ENCODE results near the gene INPP5E.

Gene INPP5E

DNA sequence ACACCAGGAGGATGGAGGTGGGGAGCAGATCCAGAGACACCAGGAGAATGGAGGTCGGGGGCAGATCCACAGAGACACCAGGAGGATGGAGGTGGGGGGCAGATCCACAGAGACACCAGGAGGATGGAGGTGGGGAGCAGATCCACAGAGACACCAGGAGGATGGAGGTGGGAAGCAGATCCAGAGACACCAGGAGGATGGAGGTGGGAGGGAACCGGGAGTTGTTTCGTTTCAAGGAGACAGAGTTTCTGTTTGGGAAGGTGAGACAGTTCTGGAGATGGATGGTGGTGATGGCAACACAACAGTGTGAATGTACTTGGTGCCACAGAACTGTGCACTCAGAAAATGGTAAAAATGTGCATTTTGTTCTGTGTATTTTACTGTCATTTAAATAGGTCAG lies 9.0 kb upstream of the INPP5E start:
- no peak for DNase-seq (ENCODE audit: insufficient read length, low spot score)
- FAIRE-seq, result no peak

DNA sequence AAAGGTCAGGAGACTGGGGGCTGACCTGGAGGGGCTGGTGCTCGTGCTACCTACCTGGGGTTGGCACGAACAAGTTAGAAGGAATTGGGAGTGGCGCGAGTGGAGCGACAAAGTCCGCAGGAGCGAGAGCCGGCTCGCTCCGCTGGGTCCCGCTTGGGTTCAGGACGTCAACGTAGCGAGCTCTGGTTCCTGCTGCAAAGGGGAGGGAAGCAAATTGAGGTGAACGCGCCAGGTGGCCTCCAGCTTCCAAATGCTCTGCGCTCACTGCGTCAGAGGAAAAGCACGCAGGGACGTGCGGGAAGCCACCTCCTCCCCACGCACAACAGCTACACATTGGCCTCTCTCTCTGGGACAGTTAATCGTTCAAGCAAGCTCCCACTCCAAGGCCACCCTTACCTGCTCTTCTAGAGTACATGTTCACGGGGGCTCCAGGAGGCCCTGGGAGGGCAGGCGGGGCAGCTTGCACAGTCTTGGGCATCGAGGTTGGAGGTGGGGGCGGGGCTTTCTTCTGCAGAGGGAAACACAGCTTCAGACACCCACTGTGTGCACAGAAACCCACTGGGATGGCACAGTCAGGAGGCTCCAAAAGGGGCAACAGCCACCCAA lies 7.6 kb upstream of the INPP5E start:
- FAIRE-seq (no peak), DNase-seq (ENCODE audit: insufficient read length, low spot score) (no peak)

DNA sequence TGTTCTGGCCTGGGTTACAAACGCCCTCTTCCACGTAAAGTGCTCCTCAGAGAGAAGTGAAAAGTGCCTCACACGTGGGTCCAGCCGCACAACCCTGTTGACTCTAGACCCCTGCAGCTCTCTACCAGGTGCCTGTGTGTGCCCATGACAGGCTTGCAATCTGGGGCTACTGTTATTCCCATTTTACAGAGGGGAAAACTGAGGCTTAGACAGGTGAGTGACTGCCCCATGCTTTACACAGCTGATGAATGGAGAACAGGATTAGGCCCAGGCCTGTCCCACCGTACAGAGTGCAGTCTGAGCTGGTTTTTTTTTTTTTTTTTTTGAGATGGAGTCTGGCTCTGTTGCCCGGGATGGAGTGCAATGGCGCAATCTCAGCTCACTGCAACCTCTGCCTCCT lies 6.2 kb upstream of the INPP5E start:
- no peak for FAIRE-seq
- DNase-seq (ENCODE audit: insufficient read length, low spot score), result no peak

DNA sequence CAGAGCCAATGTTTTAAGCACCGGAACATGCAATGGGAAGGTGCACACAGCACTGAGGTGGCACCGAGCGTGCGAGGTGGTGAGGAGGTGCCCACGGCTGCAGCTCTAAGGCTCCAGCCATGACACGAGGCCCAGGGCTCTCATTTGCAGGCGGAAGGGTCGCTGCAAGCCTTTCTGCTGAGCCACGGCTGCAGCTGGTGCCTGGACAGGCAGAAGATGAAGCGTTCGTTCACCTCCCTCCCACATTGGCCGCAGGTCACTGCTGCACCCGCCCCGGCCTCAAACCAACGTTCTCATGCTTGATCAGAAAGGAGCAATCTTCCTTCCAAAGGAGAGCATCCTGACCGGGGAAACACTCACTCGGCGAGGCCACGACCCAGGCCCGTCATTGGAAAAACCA lies 4.5 kb upstream of the INPP5E start:
- no peak for FAIRE-seq

DNA sequence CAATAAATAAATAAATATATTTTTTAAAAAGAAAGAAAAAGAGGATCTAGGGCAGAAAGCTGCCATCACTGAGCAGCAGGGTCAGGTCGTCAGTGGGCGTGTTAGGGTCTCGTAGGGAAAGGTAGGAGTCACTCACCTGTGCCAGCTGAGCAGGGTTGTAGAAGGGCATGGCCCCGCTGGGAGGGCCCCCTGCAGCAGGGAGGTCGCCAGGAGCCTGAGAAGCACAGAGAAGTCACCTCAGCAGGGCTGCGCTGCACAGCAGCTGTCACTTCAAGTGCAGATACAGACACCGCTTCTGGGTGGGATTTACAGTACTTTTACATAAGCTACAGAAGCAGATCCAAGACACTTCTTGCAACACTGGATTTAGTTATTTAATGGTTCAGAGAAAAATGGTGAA lies 4.0 kb upstream of the INPP5E start:
- DNase-seq (ENCODE audit: insufficient read length, low spot score) (no peak), FAIRE-seq (no peak)

More for the DNA sequence above, 4.5 kb upstream of the INPP5E start:
- DNase-seq (ENCODE audit: insufficient read length, low spot score), result no peak

DNA sequence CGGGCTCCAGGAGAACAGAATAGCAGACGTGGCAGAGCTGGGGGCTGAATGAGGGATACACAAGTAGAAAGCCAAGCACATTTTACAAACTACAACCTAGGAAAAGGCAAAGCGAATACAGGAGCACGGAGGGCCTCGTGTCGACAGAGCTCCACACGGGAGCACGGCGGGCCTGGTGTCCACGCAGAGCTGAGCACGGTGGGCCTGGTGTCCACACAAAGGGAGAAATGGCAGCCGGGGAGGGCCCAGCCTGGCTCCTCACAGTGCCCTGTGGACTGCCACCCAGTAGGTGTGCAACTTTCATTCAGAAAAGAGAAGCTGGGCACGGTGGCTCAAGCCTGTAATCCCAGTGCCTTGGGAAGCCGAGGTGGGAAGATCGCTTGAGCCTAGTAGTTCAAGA lies 3.4 kb upstream of the INPP5E start:
- FAIRE-seq (no peak), DNase-seq (ENCODE audit: insufficient read length, low spot score) (no peak)

DNA sequence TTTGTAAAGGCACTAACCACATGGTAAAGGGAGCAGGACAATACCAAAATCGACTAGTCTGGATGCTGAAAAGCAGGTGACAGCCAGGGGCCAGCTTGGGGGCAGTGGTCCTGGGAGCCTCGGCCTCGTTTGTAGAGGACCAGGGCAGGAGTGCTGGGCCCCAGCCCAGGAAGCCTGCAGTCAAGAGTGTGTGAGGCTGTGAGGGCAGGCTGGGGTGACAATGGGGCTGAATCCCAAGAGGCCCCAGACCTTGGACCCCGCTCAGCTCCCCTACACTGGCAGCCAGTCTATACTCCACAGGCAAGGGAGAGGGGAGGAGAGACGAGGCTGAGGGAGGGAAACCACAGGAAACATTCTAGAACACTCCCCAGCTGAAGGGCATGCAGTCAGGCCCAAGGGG lies 2.6 kb upstream of the INPP5E start:
- no peak for DNase-seq (ENCODE audit: insufficient read length, low spot score)
- FAIRE-seq, result no peak

DNA sequence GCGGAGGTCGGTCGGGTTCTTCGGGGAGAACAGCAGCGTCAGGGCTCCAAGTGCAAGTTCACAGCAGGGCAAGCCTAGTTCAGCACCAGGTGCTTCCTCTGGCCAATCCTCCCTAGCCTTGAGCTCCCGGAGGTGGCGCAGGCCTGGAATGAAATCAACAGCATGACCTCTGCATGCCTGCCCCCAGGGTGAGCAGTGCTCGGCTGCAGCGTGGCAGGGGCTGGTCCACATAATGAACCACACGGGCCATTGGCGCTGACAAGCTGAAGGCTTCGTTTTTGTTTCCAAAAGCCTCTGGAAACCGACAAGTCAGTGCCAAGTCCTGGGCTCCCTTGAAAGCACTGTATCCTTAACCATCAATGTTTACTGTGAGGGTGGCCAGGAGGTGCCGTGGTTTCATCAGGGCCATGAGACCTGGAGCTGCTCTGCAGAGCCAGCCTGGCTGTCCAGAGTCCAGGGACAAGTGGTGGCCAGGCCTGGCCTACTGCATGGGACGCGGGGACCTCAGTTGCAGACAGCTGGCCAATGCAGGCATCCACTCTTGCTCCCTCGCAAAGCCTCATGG lies 2.1 kb upstream of the INPP5E start:
- DNase-seq (ENCODE audit: insufficient read length, low spot score) (no peak), FAIRE-seq (no peak)

DNA sequence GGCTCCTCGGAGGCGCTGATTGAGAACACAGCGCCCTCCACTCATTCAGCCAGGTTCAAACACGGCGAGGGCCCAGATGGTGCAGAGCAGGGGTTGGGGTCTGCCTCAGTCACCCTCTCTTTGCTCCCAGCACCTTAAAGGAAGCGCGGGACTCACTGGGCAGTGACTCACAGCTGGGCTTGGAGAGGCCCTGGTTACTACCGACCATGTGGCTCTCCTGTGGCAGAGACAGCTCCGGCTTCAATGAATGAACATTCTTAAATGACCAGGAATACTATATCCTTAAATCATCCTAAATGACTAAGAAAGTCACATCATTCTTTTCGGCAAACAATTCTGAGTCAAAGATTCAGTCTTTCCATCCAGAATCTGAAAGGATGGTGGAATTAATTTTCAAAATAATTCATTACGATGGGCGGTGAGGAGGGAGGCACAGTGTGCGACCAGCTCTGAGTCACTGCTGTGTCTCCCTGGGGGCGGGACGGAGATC lies 1.6 kb upstream of the INPP5E start:
- no peak for FAIRE-seq
- DNase-seq (ENCODE audit: insufficient read length, low spot score), result no peak

DNA sequence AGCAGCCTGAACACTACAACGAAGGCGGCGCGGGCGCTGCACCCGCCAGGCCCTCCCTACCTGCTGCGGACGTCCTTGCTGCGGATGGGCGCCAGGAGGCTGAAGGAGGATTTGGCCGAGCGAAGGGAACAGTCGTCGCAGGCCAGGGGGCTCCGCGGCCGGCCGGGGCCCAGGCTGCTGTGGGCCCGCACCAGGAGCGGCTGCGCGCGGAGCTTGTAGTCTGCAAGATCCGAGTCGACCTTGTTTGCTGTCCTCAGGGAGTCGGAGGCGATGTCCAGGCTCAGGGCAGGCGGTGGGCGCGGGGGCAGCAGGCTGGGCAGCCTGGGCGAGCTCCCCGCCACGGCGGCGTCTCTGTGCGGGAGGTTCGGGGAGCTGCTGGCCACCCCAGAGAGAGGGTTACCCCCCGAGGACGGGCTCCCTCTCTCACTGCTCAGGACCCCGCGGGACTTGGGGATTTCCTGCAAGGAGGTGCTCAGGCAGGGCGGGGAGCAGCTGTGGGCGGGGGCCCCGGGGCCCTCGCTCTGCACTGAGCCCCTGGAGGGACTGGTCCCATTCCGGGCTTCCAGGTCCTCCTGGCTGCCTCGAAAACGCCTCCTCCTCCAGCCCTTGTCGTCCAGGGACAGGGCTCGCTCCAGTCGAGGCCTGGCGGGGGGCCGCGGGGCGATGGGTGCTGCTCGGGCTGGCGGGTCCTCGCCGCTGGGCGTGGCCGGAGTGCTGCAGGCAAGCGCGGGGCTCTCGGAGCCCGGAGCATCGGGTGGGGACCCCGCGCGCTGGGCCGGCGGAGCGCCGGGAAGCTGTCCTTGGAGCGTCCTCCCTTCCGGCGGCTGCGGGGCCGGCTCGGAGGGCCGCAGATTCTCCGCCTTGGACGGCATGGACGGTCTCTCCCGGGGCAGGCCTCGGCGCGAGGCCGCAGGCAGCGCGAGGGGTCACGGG lies 831 bp downstream of the INPP5E start:
- FAIRE-seq, result no peak
- peak; percentile 88 for DNase-seq (ENCODE audit: insufficient read length, low spot score)

DNA sequence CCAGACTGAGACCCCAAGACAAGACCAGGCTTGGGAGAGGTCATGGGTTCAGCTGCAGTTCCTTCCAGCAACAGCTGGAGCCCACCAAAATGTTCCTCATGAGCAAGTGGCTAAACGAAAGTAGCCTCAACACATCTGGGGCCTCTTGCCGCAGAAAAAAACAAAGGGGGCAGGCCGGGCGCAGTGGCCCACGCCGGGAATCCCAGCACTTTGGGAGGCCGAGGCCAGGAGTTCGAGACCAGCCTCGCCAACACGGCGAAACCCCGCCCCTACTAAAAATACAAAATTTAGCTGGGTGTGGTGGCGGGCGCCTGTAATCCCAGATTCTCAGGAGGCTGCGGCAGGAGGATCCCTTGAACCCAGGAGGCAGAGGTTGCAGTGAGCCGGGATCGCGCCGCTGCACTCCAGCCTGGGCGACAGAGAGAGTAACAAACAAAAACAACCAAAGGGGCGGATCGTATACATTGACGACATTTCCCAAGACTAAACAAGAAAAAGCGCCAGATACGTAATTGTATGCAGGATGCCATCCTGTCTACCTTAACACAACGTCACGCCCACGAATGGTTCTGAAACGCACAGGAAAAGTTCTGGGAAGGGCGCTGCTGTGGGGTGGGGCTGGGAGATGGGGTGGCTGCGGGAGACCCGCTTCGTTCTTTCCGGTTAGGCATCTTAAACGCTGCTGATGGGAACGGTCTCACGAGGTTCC lies 1.7 kb downstream of the INPP5E start:
- DNase-seq (ENCODE audit: insufficient read length, low spot score) (no peak), FAIRE-seq (peak; percentile 31)

DNA sequence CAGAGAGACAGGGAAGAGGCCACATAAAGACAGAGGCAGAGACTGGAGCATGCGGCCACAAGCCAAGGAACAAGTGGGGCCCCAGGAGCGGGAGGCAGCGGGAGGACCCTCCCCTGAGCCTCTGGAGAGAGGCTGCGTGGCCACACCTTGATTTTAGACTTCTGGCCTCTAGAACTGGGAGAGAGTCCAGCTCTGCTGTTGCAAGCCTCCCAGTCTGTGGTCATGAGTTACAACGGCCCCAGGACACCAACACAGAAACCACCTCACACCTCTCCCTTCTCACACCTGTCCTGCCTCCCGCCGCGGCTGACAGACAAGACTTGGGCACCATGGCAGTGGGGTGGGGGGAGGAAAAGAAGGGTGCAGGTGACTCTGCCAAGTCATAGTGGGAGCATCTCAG lies 2.2 kb downstream of the INPP5E start:
- DNase-seq (ENCODE audit: insufficient read length, low spot score) (no peak), FAIRE-seq (no peak)

DNA sequence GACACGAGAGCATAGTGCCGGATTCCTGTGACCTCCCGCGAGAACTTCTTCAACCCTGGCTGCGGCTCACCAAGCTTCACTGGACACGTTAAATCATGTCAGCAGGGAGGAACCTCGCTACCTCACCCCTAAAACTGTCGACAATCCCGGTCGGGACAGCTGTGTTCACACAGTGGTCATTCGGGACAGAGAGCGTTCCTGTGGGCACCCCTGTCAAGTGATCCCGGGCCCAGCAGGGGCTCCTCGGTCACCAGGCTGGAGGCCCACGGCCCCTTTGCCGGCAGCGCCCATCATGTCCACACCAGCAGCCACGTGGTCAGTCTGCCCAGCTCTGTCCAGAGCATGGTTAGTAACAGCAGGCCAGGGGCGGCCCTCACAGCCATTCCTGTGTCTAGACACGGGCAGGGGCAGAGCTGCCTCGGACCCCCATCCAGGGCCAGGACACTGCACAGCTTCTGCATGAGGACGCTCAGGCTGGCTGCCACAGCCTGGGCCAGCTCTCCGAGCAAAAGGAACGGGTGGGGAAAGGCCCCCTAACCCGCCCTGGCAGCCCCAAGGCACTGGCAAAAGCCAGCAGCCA lies 3.5 kb downstream of the INPP5E start:
- DNase-seq (ENCODE audit: insufficient read length, low spot score), result no peak
- no peak for FAIRE-seq

DNA sequence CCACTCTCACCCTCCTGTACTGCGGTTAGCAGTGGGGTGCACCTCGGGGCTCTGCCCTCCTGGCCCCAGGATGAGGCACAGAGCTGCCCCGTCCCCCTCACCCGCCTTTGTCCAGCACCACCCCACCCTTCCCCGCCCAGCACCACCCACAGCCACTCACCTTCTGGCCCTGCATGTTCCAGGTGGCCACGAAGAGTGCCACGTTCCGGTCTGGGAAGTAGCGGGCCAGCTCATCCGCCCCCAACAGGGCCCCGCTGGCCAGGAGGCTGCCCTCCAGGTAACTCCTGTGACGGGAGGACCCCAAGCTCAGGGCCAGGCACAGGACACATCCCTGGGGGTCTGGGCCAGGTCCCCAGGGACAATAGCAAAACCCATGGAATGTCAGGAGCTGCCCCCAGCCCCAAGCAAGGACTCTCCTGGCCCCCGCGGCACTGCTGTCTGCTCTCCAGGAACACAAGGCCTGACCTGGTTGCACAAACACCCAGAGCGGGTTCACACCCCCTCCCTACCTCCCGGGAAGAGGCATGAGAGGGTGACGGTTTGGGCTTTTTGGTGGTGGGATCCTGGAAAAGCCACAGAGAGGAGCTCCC lies 5.0 kb downstream of the INPP5E start:
- DNase-seq (ENCODE audit: insufficient read length, low spot score) (no peak), FAIRE-seq (no peak)

DNA sequence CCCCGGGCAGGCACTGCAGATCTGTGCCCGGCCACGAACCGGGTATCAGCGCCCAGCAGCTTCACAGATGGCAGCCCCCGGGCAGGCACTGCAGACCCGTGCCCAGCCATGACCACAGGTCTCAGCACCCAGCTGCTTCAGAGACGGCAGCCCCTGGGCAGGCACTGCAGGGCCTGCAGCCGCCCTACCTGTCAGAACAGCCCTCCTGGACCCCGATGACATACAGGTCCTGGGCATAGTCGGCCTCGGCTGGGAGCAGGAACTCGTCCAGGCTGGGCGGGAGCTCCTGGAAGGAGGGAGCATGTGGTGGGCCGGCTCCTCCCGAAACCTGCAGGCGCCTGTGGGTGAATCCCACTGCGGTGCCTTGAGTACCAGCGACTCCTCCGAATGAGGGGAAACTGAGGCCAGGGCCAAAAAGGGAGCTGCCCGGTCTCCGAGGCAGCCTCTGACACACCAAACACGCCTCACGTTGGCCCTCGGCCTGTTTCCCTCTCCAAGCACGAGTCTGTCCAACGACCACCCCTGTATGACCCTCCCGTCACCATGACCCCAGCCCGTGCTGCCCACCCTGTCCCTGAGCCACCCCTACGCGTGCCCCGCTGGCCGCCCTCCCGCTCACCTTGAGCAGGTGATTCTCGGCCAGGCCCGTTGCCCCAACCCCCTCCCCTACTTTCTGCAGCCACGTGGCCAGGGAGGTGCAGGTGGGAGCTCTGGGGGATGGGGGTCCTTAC lies 5.6 kb downstream of the INPP5E start:
- no peak for FAIRE-seq

DNA sequence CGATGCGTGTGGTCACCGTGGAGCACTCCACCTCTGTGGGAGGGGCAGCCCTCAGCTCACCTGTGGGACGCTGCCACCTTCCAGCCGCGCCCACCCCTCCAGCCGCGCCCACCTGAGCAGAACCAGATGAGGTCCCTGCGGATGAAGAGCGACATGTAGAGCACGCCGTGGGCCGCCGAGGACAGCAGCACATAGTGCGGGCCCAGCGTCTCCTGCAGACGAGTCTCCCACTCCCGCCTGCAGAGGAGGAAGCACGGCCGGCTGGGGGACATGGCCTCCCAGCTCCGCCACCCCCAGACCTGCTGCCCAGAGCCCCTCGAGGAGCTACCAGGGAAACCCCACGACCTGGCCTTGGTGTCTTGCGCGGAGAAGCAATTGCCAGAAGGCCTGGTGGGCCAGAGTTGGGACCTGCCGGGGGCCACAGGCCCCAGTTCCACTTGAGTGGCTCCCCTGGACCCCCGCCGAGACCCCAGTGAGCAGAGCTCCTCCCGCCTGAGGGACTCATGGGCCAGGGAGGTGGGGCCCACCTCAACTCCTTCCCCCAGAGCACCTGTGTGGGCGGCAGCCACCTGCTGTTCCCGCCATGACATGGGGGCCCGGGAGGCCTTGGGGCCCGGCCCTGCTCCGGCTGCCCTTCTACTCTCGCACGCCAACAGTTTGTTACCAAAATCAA lies 6.5 kb downstream of the INPP5E start:
- DNase-seq (ENCODE audit: insufficient read length, low spot score) (no peak), FAIRE-seq (no peak)

More for the DNA sequence above, 5.6 kb downstream of the INPP5E start:
- no peak for DNase-seq (ENCODE audit: insufficient read length, low spot score)

DNA sequence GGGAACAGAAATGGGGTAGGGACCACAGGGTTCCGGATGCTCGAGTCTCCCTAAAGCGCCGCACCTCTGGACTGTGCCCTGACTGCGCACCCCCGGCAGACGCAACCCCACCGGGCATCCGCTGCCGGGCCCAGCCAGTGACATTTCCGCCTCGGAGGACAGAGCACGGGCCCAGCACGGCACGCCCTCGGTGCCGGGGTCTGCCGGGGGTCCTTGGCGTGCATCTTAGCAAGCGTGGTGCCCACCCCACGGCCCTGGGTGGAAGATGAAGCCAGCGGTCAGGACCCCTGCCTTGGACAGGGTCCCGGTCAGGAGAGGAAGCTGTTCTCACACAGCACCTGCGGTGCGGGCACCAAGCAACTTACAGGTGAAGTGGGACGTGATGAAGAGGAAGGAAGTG lies 7.1 kb downstream of the INPP5E start:
- DNase-seq (ENCODE audit: insufficient read length, low spot score) (no peak), FAIRE-seq (no peak)

DNA sequence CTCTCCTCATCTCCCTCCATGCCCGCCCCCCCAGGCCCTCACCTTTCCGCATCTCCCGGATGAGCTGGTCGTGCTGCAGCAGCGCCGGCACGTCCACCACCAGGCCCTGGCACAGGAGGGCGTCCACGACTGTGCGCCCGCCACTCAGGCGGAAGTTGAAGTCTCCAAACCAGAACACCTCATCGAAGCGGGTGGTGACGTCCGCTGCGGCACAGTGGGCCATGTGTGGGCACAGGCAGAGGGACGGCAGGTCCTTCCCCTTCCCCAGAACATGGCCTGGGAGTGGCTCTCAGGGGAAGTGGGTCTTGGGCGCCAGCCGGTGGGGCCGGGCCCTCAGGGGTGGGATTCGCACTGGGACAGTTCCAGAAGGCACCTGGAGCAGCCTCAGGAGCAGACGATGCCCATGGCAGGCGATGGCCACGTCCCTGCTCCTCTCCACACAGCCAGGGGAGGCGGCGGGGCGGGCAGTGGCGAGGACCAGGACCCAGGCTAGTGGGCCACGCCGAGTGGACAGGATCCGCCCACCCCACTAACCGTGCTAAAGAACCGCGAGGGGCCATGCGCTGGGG lies 7.8 kb downstream of the INPP5E start:
- no peak for FAIRE-seq
- no peak for DNase-seq (ENCODE audit: insufficient read length, low spot score)

All from GM19239 (cell line).